ENCODE data around the gene METRNL.
"Not testable (repeated sequence)": the region's sequence is repeated elsewhere in the genome, so short reads cannot be mapped to it uniquely, and the experiment has no call there.

The METRNL gene

DNA sequence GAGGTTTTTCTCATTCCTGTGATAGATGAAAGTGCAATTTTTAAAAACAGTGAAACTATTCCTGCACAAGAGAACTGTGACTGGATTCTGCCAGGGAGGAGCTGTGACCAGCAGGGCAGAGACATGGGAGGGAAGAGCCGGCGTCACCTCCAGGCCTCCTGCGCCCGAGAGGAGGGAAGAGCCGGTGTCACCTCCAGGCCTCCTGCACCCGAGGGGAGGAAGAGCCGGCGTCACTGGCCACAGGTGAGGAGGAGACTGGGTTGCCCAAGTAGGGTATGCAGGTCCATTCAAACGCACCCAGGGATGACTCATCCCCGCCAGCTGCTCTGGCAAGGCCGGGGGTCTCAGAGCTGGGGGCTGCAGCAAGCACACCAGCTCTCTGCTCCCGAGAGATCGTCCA is 56.7 kb downstream of the METRNL start:
- TF ChIP-seq, protein P1, sequence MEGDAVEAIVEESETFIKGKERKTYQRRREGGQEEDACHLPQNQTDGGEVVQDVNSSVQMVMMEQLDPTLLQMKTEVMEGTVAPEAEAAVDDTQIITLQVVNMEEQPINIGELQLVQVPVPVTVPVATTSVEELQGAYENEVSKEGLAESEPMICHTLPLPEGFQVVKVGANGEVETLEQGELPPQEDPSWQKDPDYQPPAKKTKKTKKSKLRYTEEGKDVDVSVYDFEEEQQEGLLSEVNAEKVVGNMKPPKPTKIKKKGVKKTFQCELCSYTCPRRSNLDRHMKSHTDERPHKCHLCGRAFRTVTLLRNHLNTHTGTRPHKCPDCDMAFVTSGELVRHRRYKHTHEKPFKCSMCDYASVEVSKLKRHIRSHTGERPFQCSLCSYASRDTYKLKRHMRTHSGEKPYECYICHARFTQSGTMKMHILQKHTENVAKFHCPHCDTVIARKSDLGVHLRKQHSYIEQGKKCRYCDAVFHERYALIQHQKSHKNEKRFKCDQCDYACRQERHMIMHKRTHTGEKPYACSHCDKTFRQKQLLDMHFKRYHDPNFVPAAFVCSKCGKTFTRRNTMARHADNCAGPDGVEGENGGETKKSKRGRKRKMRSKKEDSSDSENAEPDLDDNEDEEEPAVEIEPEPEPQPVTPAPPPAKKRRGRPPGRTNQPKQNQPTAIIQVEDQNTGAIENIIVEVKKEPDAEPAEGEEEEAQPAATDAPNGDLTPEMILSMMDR (IDR thresholded peaks at IDR 0.05; ENCODE audit: extremely low read depth, insufficient read depth, missing control alignments) = no peak
- no peak for DNase-seq (ENCODE audit: low spot score)
- in situ Hi-C loops (cut with MboI; ENCODE audit: low pct_unique_long_range_greater_than_20kb, low sequenced_read_pairs, unreplicated experiment) = no loop called here

- in situ Hi-C loops (cut with MboI; ENCODE audit: low pct_unique_long_range_greater_than_20kb, low sequenced_read_pairs, unreplicated experiment) = no loop called here
- TF ChIP-seq, protein P1 (IDR thresholded peaks at IDR 0.05; ENCODE audit: extremely low read depth, insufficient read depth, missing control alignments) = no peak
- no peak for DNase-seq (ENCODE audit: low spot score)
Observed at GRCh38 chr17:83136931-83137330, 57.5 kb downstream of the METRNL start.

- TF ChIP-seq, protein P1 (IDR thresholded peaks at IDR 0.05; ENCODE audit: extremely low read depth, insufficient read depth, missing control alignments) = no peak
- in situ Hi-C loops (cut with MboI; ENCODE audit: low pct_unique_long_range_greater_than_20kb, low sequenced_read_pairs, unreplicated experiment) = no loop called here
- DNase-seq (ENCODE audit: low spot score) = no peak
Observed at GRCh38 chr17:83137523-83137922, 58.1 kb downstream of the METRNL start.

DNA sequence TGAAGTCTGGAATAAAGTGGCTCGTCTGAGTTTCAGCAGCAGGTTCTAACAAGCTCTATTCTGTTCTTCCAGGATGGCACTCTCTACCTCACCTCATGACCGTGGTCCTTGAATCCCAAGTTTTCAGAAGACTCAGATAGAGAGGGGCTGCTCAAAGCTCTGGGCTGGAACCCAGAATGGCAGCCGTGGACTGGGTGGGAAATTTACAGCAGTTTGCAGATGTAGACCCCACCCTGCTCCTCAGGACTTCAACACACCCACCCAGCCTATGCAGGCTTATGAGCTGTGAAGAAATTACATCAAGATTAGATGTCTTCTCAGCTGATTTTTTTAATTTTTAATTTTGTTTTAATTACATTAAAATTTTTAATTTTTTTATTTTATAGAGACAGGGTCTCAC is 59.4 kb downstream of the METRNL start:
- DNase-seq (ENCODE audit: low spot score) = no peak
- in situ Hi-C loops (cut with MboI; ENCODE audit: low pct_unique_long_range_greater_than_20kb, low sequenced_read_pairs, unreplicated experiment) = no loop called here
- TF ChIP-seq, protein P1 (IDR thresholded peaks at IDR 0.05; ENCODE audit: extremely low read depth, insufficient read depth, missing control alignments) = no peak

DNA sequence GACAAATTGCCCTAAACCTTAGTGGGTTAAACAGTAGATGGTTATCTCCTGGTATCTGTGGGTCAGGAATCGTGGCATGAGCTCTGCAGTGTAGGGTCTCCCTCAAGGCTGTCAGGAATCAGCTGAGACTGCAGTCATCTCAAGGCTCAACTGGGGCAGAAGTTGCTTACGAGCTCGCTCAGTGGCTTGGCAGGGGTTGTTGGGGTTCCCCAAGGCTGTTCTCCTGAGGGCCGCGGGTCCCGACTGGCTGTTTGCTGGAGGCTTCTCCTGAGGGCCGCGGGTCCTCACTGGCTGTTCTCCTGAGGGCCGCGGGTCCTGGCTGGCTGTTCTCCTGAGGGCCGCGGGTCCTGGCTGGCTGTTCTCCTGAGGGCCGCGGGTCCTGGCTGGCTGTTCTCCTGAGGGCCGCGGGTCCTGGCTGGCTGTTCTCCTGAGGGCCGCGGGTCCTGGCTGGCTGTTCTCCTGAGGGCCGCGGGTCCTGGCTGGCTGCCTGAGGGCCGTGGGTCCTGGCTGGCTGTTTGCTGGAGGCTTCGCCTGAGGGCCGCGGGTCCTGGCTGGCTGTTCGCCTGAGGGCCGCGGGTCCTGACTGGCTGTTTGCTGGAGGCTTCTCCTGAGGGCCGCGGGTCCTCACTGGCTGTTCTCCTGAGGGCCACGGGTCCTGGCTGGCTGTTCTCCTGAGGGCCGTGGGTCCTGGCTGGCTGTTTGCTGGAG is 60.3 kb downstream of the METRNL start:
- in situ Hi-C loops (cut with MboI; ENCODE audit: low pct_unique_long_range_greater_than_20kb, low sequenced_read_pairs, unreplicated experiment); DNase-seq (ENCODE audit: low spot score): not testable (repeated sequence)

GRCh38 chr17:83140249-83140566 is 60.8 kb downstream of the METRNL start:
- in situ Hi-C loops (cut with MboI; ENCODE audit: low pct_unique_long_range_greater_than_20kb, low sequenced_read_pairs, unreplicated experiment); DNase-seq (ENCODE audit: low spot score): not testable (repeated sequence)

DNA sequence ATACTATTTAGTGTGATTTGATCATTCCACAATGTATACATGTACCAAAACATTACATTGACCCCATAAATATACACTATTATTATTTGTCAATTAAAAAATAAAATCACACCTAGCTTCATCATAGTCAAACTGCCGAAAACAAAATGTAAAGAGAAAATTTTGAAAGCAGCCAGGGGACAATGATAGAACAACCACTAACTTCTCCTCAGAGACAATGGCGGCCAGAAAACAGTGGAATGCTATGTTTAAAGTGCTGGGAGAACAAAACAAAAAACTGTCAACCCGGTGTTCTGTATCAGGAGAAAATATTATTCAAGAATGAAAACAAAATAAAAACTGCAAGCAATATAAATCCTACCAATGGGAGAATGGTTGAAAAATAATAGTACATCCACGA is 63.2 kb downstream of the METRNL start:
- DNase-seq (ENCODE audit: low spot score) = no peak
- in situ Hi-C loops (cut with MboI; ENCODE audit: low pct_unique_long_range_greater_than_20kb, low sequenced_read_pairs, unreplicated experiment) = no loop called here
- TF ChIP-seq, protein P1 (IDR thresholded peaks at IDR 0.05; ENCODE audit: extremely low read depth, insufficient read depth, missing control alignments) = no peak

DNA sequence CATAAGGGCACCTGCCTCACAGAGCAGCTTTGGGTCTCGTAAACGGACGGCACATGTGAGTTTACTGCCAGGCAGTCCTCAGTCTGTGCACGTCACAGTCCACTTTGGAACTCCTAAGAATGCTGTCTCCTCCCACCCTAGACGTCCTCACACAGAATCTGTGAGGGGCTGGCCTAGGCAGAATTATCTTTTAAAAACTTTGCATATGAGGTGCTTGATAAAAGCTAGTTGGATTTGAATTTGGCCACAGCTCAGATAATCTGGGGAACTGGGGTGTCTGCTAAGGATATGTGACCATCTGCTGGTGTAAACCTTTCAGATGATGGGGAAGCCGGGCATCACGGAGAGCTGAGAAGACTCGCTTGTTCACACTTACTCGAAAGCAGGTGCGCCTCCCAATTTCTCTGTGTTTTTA is 64.4 kb downstream of the METRNL start:
- TF ChIP-seq, protein P1 (IDR thresholded peaks at IDR 0.05; ENCODE audit: extremely low read depth, insufficient read depth, missing control alignments) = no peak
- DNase-seq (ENCODE audit: low spot score) = no peak
- in situ Hi-C loops (cut with MboI; ENCODE audit: low pct_unique_long_range_greater_than_20kb, low sequenced_read_pairs, unreplicated experiment) = no loop called here
